Liver (tissue), 9 donors: Measurements from ENCODE around the gene ERN1. TPM values are rescaled to one million over a fixed set of nuclear protein-coding genes. Genes with fewer than 3 reads are reported as not detected.

Source experiments
- DNase-seq: peaks from one replicate; pipeline ENCODE4 v3.0.0-alpha.2; 2017; ENCODE audit warnings: low spot score
- H3K27ac ChIP-seq, 2 donors: one replicate each; pipeline ENCODE4 v1.7.0; 2013; ENCODE audit warnings: inconsistent platforms in 2 of 2, low read length in 2 of 2, control low read depth in 1 of 2, low read depth in 1 of 2, mild to moderate bottlenecking in 1 of 2
- H3K27me3 ChIP-seq, 4 donors: one replicate each; pipeline versions ENCODE4 v1.6.1 to v1.7.0; 2013; ENCODE audit warnings: low read length in 3 of 4, inconsistent platforms in 1 of 4, mild to moderate bottlenecking in 1 of 4, moderate library complexity in 1 of 4; ENCODE audit not compliant: control insufficient read depth in 4 of 4, insufficient read depth in 4 of 4
- H3K36me3 ChIP-seq, 4 donors: one replicate each; pipeline versions ENCODE4 v1.6.1 to v1.7.0; 2013; ENCODE audit warnings: low read length in 3 of 4, mild to moderate bottlenecking in 3 of 4, low read depth in 1 of 4, moderate library complexity in 1 of 4; ENCODE audit not compliant: control insufficient read depth in 4 of 4, insufficient read depth in 3 of 4
- H3K4me1 ChIP-seq, 4 donors: one replicate each; pipeline versions ENCODE4 v1.6.1 to v1.7.0; 2013; ENCODE audit warnings: low read length in 3 of 4, mild to moderate bottlenecking in 3 of 4, moderate library complexity in 1 of 4; ENCODE audit not compliant: control insufficient read depth in 4 of 4, insufficient read depth in 4 of 4
- H3K4me3 ChIP-seq, 3 donors: one replicate each; pipeline versions ENCODE4 v1.6.1 to v1.7.0; 2013; ENCODE audit warnings: low read length in 3 of 3, control low read depth in 1 of 3, low read depth in 1 of 3, mild to moderate bottlenecking in 1 of 3
- H3K9ac ChIP-seq, 2 donors: one replicate each; pipeline ENCODE4 v1.7.0; 2013; ENCODE audit warnings: low read length in 2 of 2, mild to moderate bottlenecking in 2 of 2, moderate library complexity in 2 of 2, control low read depth in 1 of 2, low read depth in 1 of 2
- H3K9me3 ChIP-seq, 4 donors: one replicate each; pipeline versions ENCODE4 v1.6.1 to v1.7.0; 2013; ENCODE audit warnings: low read length in 3 of 4; ENCODE audit not compliant: control insufficient read depth in 4 of 4
- ATF3 ChIP-seq: IDR thresholded peaks from 2 replicates; pipeline ENCODE4 v1.6.1; 2016; ENCODE audit warnings: antibody characterized with exemption
- EGR1 ChIP-seq, 2 donors: IDR thresholded peaks; 2 replicates each; pipeline ENCODE4 v1.6.1; 2016 to 2018; ENCODE audit warnings: antibody characterized with exemption in 2 of 2, low read depth in 2 of 2
- FOXA1 ChIP-seq: IDR thresholded peaks from 2 replicates; pipeline ENCODE4 v1.6.1; 2016; ENCODE audit warnings: antibody characterized with exemption
- FOXA2 ChIP-seq: IDR thresholded peaks from 2 replicates; pipeline ENCODE4 v1.6.1; 2016; ENCODE audit warnings: antibody characterized with exemption
- GABPA ChIP-seq, 2 donors: IDR thresholded peaks in 1 of 2; conservative IDR thresholded peaks in 1 of 2; 2 replicates each; pipeline ENCODE4 v1.6.1; 2016; ENCODE audit warnings: antibody characterized with exemption in 2 of 2, mild to moderate bottlenecking in 1 of 2, moderate library complexity in 1 of 2
- HNF4A ChIP-seq, 2 donors: conservative IDR thresholded peaks; 2 replicates each; pipeline ENCODE4 v1.6.1; 2016; ENCODE audit warnings: antibody characterized with exemption in 2 of 2, mild to moderate bottlenecking in 2 of 2
- HNF4G ChIP-seq: IDR thresholded peaks from 2 replicates; pipeline ENCODE4 v1.6.1; 2016; ENCODE audit warnings: antibody characterized with exemption
- JUND ChIP-seq, 2 donors: IDR thresholded peaks; 2 replicates each; pipeline ENCODE4 v1.6.1; 2016; ENCODE audit warnings: antibody characterized with exemption in 2 of 2
- MAX ChIP-seq: IDR thresholded peaks from 2 replicates; pipeline ENCODE4 v1.6.1; 2016; ENCODE audit warnings: antibody characterized with exemption
- NR2F2 ChIP-seq: IDR thresholded peaks from 2 replicates; pipeline ENCODE4 v1.6.1; 2016; ENCODE audit warnings: antibody characterized with exemption
- RAD21 ChIP-seq, 2 donors: IDR thresholded peaks; 2 replicates each; pipeline ENCODE4 v1.6.1; 2016; ENCODE audit warnings: antibody characterized with exemption in 2 of 2, mild to moderate bottlenecking in 2 of 2
- RXRA ChIP-seq, 2 donors: IDR thresholded peaks; 2 replicates each; pipeline ENCODE4 v1.6.1; 2017 to 2018; ENCODE audit warnings: antibody characterized with exemption in 2 of 2, mild to moderate bottlenecking in 1 of 2
- SP1 ChIP-seq: IDR thresholded peaks from 2 replicates; pipeline ENCODE4 v1.6.1; 2018; ENCODE audit warnings: antibody characterized with exemption, mild to moderate bottlenecking
- TAF1 ChIP-seq: conservative IDR thresholded peaks from 2 replicates; pipeline ENCODE4 v1.6.1; 2016; ENCODE audit warnings: antibody characterized with exemption, mild to moderate bottlenecking
- YY1 ChIP-seq: IDR thresholded peaks from 2 replicates; pipeline ENCODE4 v1.6.1; 2016; ENCODE audit warnings: antibody characterized with exemption, mild to moderate bottlenecking
- ZBTB33 ChIP-seq: IDR thresholded peaks from 2 replicates; pipeline ENCODE4 v1.6.1; 2016; ENCODE audit warnings: antibody characterized with exemption
- WGBS: extraction: QIAGEN DNeasy Blood & Tissue Kit; methylation state at CpG from one replicate; pipeline ENCODE4 v1.1.7; 2013; 5-methylcytosine and 5-hydroxymethylcytosine counted together
- polyA plus RNA-seq, 2 donors: library from polyadenylated mRNA; stranded (reverse) in 1 of 2; unstranded in 1 of 2; fragments of 200-250 nt in 1 of 2; fragments of >200 nt in 1 of 2; fragmentation: Nextera tagmentation in 1 of 2; extraction: Ambion mirVana in 1 of 2; gene quantifications; one replicate each; pipeline versions ENCODE4 v1.2.1 to v1.2.3, GENCODE V29; 2013 to 2015
- total RNA-seq, 2 donors: library from RNA; depleted of rRNA; stranded (reverse); fragments of >200 nt; gene quantifications; one replicate each; pipeline ENCODE4 v1.2.3, GENCODE V29; 2014
- TF ChIP-seq, protein P1 (sequence below): fragments of 150-350 bp; IDR thresholded peaks from 2 replicates; pipeline ENCODE4 v1.5.1; 2017; ENCODE audit warnings: improper control_type of control experiment, low read depth, low read length; ENCODE audit not compliant: missing input control
- TF ChIP-seq, protein P2 (sequence below): IDR thresholded peaks from 2 replicates; pipeline ENCODE4 v1.6.1; 2016; ENCODE audit warnings: antibody characterized with exemption, mild to moderate bottlenecking
- donor health status: healthy.
- donor health status: healthy.
- donor health status: healthy.
- donor health status: healthy.
- donor health status: healthy.

The ERN1 gene
- total and polyA plus RNA-seq, 4 donors, result 6.3 to 35.1 (median 14.9) TPM

DNA sequence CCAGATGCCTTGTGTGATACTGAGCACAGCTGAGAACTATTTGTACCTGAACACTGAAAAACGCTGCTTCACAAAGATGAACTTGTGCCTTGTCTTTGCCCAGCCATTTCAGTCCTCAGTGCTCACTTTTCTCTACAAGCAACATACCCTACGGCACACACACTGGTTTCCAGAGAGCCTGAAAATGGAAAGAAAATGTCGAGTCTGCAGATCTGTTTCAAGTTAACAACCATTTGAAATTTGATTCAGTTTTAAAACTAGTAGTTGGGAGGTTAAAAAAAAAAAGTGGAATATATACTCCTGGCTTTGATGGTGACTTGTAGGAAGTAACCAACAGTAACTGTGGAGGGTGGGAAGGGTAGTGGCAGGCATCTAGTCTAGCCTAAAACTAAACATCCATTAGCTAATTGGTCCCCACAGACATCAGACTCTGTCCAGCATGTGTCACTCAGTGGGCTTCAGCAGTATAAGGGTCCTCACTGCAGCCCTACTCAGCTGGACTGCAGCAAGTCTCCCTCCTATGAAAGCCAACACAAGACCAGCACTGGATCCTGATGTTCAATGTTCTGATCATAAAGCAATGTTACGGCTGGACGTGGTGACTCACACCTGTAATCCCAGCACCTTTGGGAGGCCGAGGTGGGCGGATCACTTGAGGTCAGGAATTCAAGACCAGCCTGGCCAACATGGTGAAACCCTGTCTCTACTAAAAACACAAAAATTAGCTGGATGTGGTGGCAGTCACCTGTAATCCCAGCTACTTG is 27.1 kb downstream of the ERN1 start:
- Histone ChIP-seq H3K9me3 (no peaks in the 10 kb centered on the region), H3K27me3 (no peaks in the 10 kb centered on the region), H3K4me1 (peaks cover 9 to 52% (median 37%) of the 10 kb centered on the region in 4 donors), H3K27ac (no peak overlapping the region), H3K36me3 (peaks cover 0 to 4% (median 2%) of the 10 kb centered on the region in 4 donors), H3K4me3 (no peak overlapping the region), H3K9ac (no peak overlapping the region)
- no peak for DNase-seq
- TF ChIP-seq FOXA1 (no peak), JUND (IDR thresholded peaks at IDR 0.05) (no peak), SP1 (no peak), TAF1 (no peak), NR2F2 (no peak), ZBTB33 (no peak), YY1 (no peak), HNF4G (no peak), RAD21 (IDR thresholded peaks at IDR 0.05) (no peak), HNF4A (conservative IDR thresholded peaks at IDR 0.05) (no peak), RXRA (IDR thresholded peaks at IDR 0.05) (no peak), ATF3 (no peak)
- TF ChIP-seq, protein P1, sequence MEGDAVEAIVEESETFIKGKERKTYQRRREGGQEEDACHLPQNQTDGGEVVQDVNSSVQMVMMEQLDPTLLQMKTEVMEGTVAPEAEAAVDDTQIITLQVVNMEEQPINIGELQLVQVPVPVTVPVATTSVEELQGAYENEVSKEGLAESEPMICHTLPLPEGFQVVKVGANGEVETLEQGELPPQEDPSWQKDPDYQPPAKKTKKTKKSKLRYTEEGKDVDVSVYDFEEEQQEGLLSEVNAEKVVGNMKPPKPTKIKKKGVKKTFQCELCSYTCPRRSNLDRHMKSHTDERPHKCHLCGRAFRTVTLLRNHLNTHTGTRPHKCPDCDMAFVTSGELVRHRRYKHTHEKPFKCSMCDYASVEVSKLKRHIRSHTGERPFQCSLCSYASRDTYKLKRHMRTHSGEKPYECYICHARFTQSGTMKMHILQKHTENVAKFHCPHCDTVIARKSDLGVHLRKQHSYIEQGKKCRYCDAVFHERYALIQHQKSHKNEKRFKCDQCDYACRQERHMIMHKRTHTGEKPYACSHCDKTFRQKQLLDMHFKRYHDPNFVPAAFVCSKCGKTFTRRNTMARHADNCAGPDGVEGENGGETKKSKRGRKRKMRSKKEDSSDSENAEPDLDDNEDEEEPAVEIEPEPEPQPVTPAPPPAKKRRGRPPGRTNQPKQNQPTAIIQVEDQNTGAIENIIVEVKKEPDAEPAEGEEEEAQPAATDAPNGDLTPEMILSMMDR, result no peak
- WGBS, result 91% methylated on average over 7 of the region's 7 CpGs

DNA sequence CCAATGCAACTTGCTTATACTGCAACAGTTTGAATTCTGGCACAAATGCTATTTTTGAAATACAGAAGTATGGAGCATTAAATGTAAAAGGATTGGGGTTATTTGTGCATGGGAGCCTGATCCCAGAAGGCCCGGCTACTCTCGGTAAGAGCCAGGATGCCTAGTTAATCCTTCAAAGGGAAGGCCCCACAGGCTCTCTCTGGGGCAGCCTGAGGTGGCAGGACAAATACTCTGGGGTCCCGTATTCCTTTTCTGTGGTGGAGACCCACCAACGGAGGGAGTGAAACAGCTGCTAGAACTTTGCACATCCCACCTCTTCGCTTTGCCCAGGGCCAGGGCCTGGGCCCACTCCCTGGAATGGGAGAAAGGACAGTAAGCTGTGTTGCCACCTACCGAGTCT is 30.4 kb downstream of the ERN1 start:
- H3K36me3 ChIP-seq, result peaks cover 1 to 22% (median 20%) of the 10 kb centered on the region in 4 donors
- peaks cover 2 to 26% (median 10%) of the 10 kb centered on the region in 4 donors for H3K4me1 ChIP-seq
- no peak overlapping the region for H3K4me3 ChIP-seq
- no peak for DNase-seq
- no peaks in the 10 kb centered on the region for H3K9me3 ChIP-seq
- H3K27me3 ChIP-seq, result no peaks in the 10 kb centered on the region
- 96% methylated on average over 6 of the region's 6 CpGs for WGBS
- H3K9ac ChIP-seq, result no peak overlapping the region
- no peak overlapping the region for H3K27ac ChIP-seq
- no peak for TF ChIP-seq RAD21 (IDR thresholded peaks at IDR 0.05)
- TF ChIP-seq, protein P2, sequence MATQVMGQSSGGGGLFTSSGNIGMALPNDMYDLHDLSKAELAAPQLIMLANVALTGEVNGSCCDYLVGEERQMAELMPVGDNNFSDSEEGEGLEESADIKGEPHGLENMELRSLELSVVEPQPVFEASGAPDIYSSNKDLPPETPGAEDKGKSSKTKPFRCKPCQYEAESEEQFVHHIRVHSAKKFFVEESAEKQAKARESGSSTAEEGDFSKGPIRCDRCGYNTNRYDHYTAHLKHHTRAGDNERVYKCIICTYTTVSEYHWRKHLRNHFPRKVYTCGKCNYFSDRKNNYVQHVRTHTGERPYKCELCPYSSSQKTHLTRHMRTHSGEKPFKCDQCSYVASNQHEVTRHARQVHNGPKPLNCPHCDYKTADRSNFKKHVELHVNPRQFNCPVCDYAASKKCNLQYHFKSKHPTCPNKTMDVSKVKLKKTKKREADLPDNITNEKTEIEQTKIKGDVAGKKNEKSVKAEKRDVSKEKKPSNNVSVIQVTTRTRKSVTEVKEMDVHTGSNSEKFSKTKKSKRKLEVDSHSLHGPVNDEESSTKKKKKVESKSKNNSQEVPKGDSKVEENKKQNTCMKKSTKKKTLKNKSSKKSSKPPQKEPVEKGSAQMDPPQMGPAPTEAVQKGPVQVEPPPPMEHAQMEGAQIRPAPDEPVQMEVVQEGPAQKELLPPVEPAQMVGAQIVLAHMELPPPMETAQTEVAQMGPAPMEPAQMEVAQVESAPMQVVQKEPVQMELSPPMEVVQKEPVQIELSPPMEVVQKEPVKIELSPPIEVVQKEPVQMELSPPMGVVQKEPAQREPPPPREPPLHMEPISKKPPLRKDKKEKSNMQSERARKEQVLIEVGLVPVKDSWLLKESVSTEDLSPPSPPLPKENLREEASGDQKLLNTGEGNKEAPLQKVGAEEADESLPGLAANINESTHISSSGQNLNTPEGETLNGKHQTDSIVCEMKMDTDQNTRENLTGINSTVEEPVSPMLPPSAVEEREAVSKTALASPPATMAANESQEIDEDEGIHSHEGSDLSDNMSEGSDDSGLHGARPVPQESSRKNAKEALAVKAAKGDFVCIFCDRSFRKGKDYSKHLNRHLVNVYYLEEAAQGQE, result no peak
- TF ChIP-seq, protein P1, result no peak
- TF ChIP-seq FOXA2, result no peak
- TF ChIP-seq EGR1 (IDR thresholded peaks at IDR 0.05; ENCODE audit: low read depth in 2 of 2), result no peak
- TF ChIP-seq ZBTB33, result no peak
- TF ChIP-seq TAF1, result no peak
- TF ChIP-seq GABPA (IDR thresholded peaks at IDR 0.05 in 1 of 2, conservative IDR thresholded peaks at IDR 0.05 in 1 of 2), result no peak
- TF ChIP-seq NR2F2, result no peak
- TF ChIP-seq MAX, result no peak
- TF ChIP-seq SP1, result no peak
- TF ChIP-seq ATF3, result no peak
- no peak for TF ChIP-seq JUND (IDR thresholded peaks at IDR 0.05)
- no peak for TF ChIP-seq HNF4G
- no peak for TF ChIP-seq HNF4A (conservative IDR thresholded peaks at IDR 0.05)
- TF ChIP-seq YY1, result no peak
